Naive thymus-derived CD4-positive, alpha-beta T cell (primary cell): Measurements from ENCODE around the gene TTLL12. TPM values are rescaled to one million over a fixed set of nuclear protein-coding genes. Genes with fewer than 3 reads are reported as not detected.
A peak's percentile ranks its signal among the peaks of the same experiment; 100 is the strongest.

Source experiments
- ATAC-seq: fragments of 150-1000 bp; cut with Tn5 transposase; 2 replicates; pipeline ENCODE4 v1.10.0; 2021; ENCODE audit warnings: mild to moderate bottlenecking, moderate library complexity
- CTCF ChIA-PET: fragments of 350-600 bp; sonication (Branson Sonifier 250); formaldehyde crosslinking; loops from one replicate; lab custom pipeline; 2021; ENCODE audit warnings: antibody characterized with exemption; lab: Charles Lee
- POLR2A ChIA-PET: fragments of 350-600 bp; sonication (Branson Sonifier 250); formaldehyde crosslinking; loops from one replicate; lab custom pipeline; 2021; ENCODE audit warnings: antibody characterized with exemption, inconsistent platforms; lab: Charles Lee
- DNase-seq, 9 donors: peaks; one replicate each; pipeline versions ENCODE4 v3.0.0 to v3.0.0-alpha.2; 2020 to 2022; ENCODE audit warnings: mixed read lengths in 1 of 9
- H3K27ac ChIP-seq: one replicate; pipeline ENCODE4 v1.7.0; 2013; ENCODE audit warnings: mild to moderate bottlenecking, low read depth, low read length, moderate library complexity
- H3K27me3 ChIP-seq, 2 donors: one replicate each; pipeline ENCODE4 v1.7.0; 2013; ENCODE audit warnings: low read length in 2 of 2, mild to moderate bottlenecking in 2 of 2, moderate library complexity in 2 of 2; ENCODE audit not compliant: control insufficient read depth in 2 of 2, insufficient read depth in 2 of 2
- H3K36me3 ChIP-seq, 3 experiments: 1 replicate in 2 of 3; 2 replicates in 1 of 3; pipeline ENCODE4 v1.7.0; 2013; ENCODE audit warnings: low read length in 3 of 3, mild to moderate bottlenecking in 3 of 3, moderate library complexity in 1 of 3; ENCODE audit not compliant: insufficient read depth in 3 of 3, control insufficient read depth in 2 of 3
- H3K4me1 ChIP-seq, 2 donors: one replicate each; pipeline ENCODE4 v1.7.0; 2013; ENCODE audit warnings: low read length in 2 of 2, mild to moderate bottlenecking in 2 of 2, moderate library complexity in 1 of 2; ENCODE audit not compliant: control insufficient read depth in 2 of 2, insufficient read depth in 2 of 2
- H3K4me3 ChIP-seq: 2 replicates; pipeline ENCODE4 v1.7.0; 2013; ENCODE audit warnings: mild to moderate bottlenecking, low read length
- H3K9me3 ChIP-seq, 3 experiments: 1 replicate in 2 of 3; 2 replicates in 1 of 3; pipeline ENCODE4 v1.7.0; 2013; ENCODE audit warnings: low read length in 3 of 3; ENCODE audit not compliant: control insufficient read depth in 2 of 3
- H3K27ac Mint-ChIP-seq, 9 donors: one replicate each; pipeline ENCODE4 v1.8.0; 2020 to 2022; ENCODE audit warnings: mixed read lengths in 9 of 9, mild to moderate bottlenecking in 8 of 9, moderate library complexity in 5 of 9, inconsistent platforms in 2 of 9
- H3K27me3 Mint-ChIP-seq, 5 donors: one replicate each; pipeline ENCODE4 v1.8.0; 2021 to 2022; ENCODE audit warnings: mixed read lengths in 5 of 5, mild to moderate bottlenecking in 1 of 5
- H3K36me3 Mint-ChIP-seq, 5 donors: one replicate each; pipeline ENCODE4 v1.8.0; 2020 to 2022; ENCODE audit warnings: mixed read lengths in 5 of 5, mild to moderate bottlenecking in 3 of 5, inconsistent platforms in 1 of 5
- H3K4me1 Mint-ChIP-seq, 7 donors: one replicate each; pipeline ENCODE4 v1.8.0; 2020 to 2022; ENCODE audit warnings: mixed read lengths in 7 of 7, mild to moderate bottlenecking in 3 of 7, inconsistent platforms in 1 of 7
- H3K4me3 Mint-ChIP-seq, 10 donors: one replicate each; pipeline ENCODE4 v1.8.0; 2020 to 2022; ENCODE audit warnings: mild to moderate bottlenecking in 10 of 10, mixed read lengths in 10 of 10, moderate library complexity in 6 of 10, inconsistent platforms in 2 of 10
- H3K9me3 Mint-ChIP-seq, 11 donors: one replicate each; pipeline ENCODE4 v1.8.0; 2020 to 2022; ENCODE audit warnings: mixed read lengths in 11 of 11, mild to moderate bottlenecking in 4 of 11, inconsistent platforms in 1 of 11, moderate library complexity in 1 of 11
- intact Hi-C, 2 donors: fragments of 100-400 bp; cut with micrococcal nuclease; formaldehyde crosslinking; loops; one replicate each; pipeline ENCODE4 v1.15.1; 2023
- polyA plus RNA-seq, 2 donors: library from polyadenylated mRNA; unstranded; fragments of 300-500 nt; fragmentation: Illumina TruSeq; gene quantifications; one replicate each; pipeline ENCODE4 v1.2.3, GENCODE V29; 2021
- total RNA-seq, 6 experiments: library from RNA in 5 of 6; stranded (reverse) in 5 of 6; gene quantifications; 1 replicate in 5 of 6; 2 replicates in 1 of 6; pipeline ENCODE4 v1.2.3 and lab custom pipeline; 2021 to 2026

The TTLL12 gene
- total and polyA plus RNA-seq, 7 experiments from 2014 or later, result 15.6 to 43.7 (median 28.2) TPM

DNA sequence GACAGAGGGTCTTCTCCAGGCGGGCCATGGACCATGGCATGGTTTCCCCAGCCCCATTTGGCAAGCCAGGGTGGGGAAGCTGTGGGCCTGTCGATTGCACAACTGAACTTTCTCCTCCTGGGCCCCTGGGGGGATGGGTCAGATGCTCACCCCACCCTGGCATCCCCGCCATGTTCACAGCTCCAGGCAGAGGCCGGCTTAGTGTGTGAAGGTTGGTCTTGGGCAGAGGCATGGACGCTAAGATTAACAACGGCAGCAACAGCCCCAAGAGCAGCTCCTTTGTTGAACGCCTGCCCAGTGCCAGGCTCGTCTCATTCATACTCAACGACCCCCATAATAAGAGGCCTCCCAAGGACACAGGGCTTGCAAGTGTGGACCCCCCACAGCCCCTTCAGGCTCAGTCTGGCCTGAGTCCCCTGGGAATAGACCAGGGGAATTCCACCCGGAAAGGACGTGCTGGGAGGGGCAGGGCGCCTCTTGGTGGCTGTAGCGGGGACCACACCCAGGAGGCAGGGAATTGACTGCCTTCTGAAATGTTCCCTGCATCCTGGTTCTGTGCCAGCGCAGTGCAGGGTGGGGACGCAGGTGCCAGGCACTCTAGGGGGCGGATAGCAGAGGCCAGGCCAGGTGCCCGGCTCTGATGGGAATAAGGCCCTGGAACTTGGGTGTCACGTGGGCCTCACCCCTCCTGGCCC lies 27.3 kb downstream of the TTLL12 start:
- H3K4me1 Mint-ChIP-seq, result peaks cover 0 to 24% (median 13%) of the 10 kb centered on the region in 7 donors
- H3K36me3 Mint-ChIP-seq, result peaks cover 0 to 4% (median 3%) of the 10 kb centered on the region in 5 donors
- H3K9me3 Mint-ChIP-seq, result no peaks in the 10 kb centered on the region
- H3K27ac Mint-ChIP-seq, result no peak overlapping the region
- no peaks in the 10 kb centered on the region for H3K27me3 Mint-ChIP-seq
- DNase-seq (no peak), ATAC-seq (no peak)
- ChIA-PET CTCF (no interaction called here), POLR2A (no interaction called here)
- intact Hi-C loops, result no loop called here
- Histone ChIP-seq H3K27ac (no peak overlapping the region), H3K27me3 (no peaks in the 10 kb centered on the region), H3K36me3 (peaks cover 0 to 42% (median 4%) of the 10 kb centered on the region in 3 experiments), H3K4me3 (no peak overlapping the region), H3K9me3 (no peaks in the 10 kb centered on the region), H3K4me1 (no peaks in the 10 kb centered on the region)
- H3K4me3 Mint-ChIP-seq, result no peak overlapping the region

DNA sequence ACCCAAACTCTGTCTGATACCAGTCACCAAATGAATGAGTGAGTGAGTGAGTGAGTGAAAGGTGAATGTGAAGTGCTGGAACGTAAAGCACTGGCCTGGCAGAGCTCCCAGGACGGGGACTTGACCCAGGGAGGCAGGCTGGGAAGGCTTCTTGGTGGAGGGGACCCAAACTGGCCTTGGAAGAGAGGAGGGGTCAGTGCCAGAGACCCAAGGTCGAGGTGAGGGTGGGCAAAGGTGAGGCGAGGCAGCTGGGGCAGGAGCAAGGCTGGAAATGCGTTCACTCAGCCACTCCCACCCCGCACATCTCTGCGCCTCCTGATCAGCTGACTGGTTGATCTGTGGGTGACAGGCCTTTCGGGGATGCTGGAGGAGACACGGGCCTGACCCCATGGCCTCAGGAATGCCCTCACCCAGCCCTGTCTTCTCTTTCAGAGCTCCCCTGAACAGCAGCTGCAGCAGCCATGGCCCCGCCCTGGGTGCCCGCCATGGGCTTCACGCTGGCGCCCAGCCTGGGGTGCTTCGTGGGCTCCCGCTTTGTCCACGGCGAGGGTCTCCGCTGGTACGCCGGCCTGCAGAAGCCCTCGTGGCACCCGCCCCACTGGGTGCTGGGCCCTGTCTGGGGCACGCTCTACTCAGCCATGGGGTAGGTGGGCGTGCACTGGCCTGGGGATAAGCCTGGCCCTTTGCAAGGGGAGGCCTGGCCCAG lies 28.0 kb downstream of the TTLL12 start:
- H3K27me3 Mint-ChIP-seq, result no peaks in the 10 kb centered on the region
- no peak for DNase-seq
- ChIA-PET CTCF (interaction anchor here (0.6 kb wide), 1 partner anchor 1191 kb away, joined by 3 read pairs; no protein-coding TSS in a partner anchor), POLR2A (interaction anchor here (1.0 kb wide), 1 partner anchor 22 kb away, joined by 3 read pairs; no protein-coding TSS in a partner anchor)
- no peaks in the 10 kb centered on the region for H3K4me1 ChIP-seq
- no peaks in the 10 kb centered on the region for H3K9me3 ChIP-seq
- no peak overlapping the region for H3K4me3 Mint-ChIP-seq
- no peak overlapping the region for H3K4me3 ChIP-seq
- peaks cover 0 to 4% (median 2%) of the 10 kb centered on the region in 5 donors for H3K36me3 Mint-ChIP-seq
- ATAC-seq, result no peak
- H3K36me3 ChIP-seq, result peaks cover 0 to 42% (median 4%) of the 10 kb centered on the region in 3 experiments
- intact Hi-C loops, result no loop called here
- no peaks in the 10 kb centered on the region for H3K9me3 Mint-ChIP-seq
- no peaks in the 10 kb centered on the region for H3K27me3 ChIP-seq
- peak overlapping the region in 5 of 9 donors; percentile 7 to 78 (median 22) for H3K27ac Mint-ChIP-seq
- no peak overlapping the region for H3K27ac ChIP-seq
- peaks cover 0 to 23% (median 9%) of the 10 kb centered on the region in 7 donors for H3K4me1 Mint-ChIP-seq

DNA sequence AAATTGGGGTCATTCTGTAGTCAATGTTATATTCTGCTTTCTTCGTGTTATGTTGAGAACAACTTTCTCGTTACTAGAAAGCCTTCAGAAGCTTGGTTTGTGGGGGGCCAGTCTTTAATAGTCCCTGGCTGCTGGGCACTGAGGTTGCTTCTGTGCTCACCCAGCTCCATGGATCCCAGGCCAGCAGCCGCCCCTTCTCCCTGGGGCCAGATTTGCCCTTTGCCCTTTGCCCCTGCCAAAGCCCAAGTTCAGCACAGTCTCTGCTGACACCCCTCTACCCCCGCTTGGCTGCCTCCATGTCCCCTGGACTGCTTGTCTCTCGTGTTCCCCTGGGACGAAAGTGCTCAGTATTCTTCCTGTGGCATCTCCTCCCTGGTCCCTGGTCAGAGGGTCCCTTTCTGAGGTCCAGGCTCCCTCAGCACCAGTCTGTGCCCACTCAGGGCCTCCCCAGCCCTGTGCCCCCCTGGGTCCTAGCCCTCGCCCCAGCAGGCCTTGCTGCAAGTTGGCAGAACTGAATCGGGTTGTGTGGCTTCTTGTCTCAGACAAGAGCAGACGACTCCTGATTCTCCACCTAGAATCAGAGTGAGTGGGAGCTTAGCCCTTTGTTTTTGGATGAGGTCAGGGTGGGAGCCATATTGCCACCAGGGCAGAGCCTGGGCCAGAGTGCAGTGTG lies 28.9 kb downstream of the TTLL12 start:
- intact Hi-C loops, result no loop called here
- Histone ChIP-seq H3K4me3 (no peak overlapping the region), H3K27ac (no peak overlapping the region), H3K36me3 (peaks cover 0 to 41% (median 4%) of the 10 kb centered on the region in 3 experiments), H3K27me3 (no peaks in the 10 kb centered on the region), H3K4me1 (peaks cover under 1% of the 10 kb centered on the region in 2 donors), H3K9me3 (no peaks in the 10 kb centered on the region)
- Mint-ChIP-seq H3K4me3 (no peak overlapping the region), H3K9me3 (no peaks in the 10 kb centered on the region), H3K27ac (peak overlapping the region in 3 of 9 donors; percentile 22 to 78 (median 60)), H3K4me1 (peaks cover 1 to 24% (median 9%) of the 10 kb centered on the region in 7 donors), H3K36me3 (peaks cover 0 to 4% (median 2%) of the 10 kb centered on the region in 5 donors), H3K27me3 (no peaks in the 10 kb centered on the region)
- ChIA-PET CTCF (interaction anchor here (0.6 kb wide), 1 partner anchor 1190 kb away, joined by 3 read pairs; no protein-coding TSS in a partner anchor), POLR2A (interaction anchor here (1.0 kb wide), 1 partner anchor 23 kb away, joined by 3 read pairs; no protein-coding TSS in a partner anchor)
- DNase-seq (no peak), ATAC-seq (no peak)

DNA sequence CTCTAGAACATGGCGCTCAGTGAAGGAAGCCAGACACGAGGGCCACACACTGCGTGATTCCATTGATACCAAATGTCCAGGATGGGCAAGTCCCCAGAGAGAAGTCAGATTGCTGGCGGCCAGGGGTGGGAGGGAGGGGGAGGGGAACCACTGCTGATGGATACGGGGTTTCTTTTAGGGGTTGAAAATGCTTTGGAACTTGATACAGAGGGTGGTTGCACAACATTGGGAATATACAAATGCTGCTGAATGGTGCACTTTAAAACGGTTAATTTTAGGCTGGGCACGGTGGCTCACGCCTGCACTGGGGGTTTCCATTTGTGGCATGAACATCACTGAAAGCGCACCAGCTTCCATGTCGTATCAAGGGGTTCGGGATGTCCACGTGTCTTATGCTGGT lies 30.5 kb downstream of the TTLL12 start:
- H3K4me3 ChIP-seq, result no peak overlapping the region
- intact Hi-C loops, result no loop called here
- peaks cover 0 to 4% (median 2%) of the 10 kb centered on the region in 5 donors for H3K36me3 Mint-ChIP-seq
- H3K4me3 Mint-ChIP-seq, result peak overlapping the region in 1 of 10 donors; percentile 63
- ATAC-seq (no peak), DNase-seq (no peak)
- POLR2A ChIA-PET, result no interaction called here
- H3K9me3 ChIP-seq, result no peaks in the 10 kb centered on the region
- peak overlapping the region in 2 of 9 donors; percentile 25 to 65 for H3K27ac Mint-ChIP-seq
- peaks cover 8 to 32% (median 8%) of the 10 kb centered on the region in 7 donors for H3K4me1 Mint-ChIP-seq
- no peak overlapping the region for H3K27ac ChIP-seq
- H3K4me1 ChIP-seq, result peaks cover 5 to 7% of the 10 kb centered on the region in 2 donors
- H3K27me3 ChIP-seq, result no peaks in the 10 kb centered on the region
- H3K9me3 Mint-ChIP-seq, result no peaks in the 10 kb centered on the region
- peaks cover 0 to 38% (median 4%) of the 10 kb centered on the region in 3 experiments for H3K36me3 ChIP-seq
- CTCF ChIA-PET, result no interaction called here
- no peaks in the 10 kb centered on the region for H3K27me3 Mint-ChIP-seq

DNA sequence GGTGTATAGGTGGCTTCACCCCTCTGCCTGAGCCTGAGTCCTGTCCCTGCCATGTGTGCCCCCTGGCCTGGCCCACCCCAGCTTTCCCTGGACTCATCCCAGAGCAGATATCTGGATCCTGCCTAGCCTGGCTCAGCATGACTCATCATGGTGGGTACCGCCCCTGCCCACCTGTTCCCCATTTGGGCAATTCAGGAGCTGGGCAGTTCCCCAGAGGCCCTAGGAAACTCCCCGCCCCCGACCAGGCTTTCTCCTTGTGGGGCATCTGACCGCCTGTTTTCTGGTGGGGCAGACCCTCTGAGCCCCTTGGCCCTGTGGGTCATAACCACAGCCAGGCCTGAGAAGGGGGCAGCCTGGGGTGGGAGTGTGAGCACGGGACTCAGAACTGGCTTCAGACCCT lies 31.1 kb downstream of the TTLL12 start:
- H3K27me3 ChIP-seq, result no peaks in the 10 kb centered on the region
- DNase-seq (no peak), ATAC-seq (no peak)
- H3K4me1 Mint-ChIP-seq, result peaks cover 8 to 35% (median 13%) of the 10 kb centered on the region in 7 donors
- no peaks in the 10 kb centered on the region for H3K27me3 Mint-ChIP-seq
- peak overlapping the region in 1 of 10 donors; percentile 63 for H3K4me3 Mint-ChIP-seq
- H3K27ac ChIP-seq, result no peak overlapping the region
- intact Hi-C loops, result no loop called here
- H3K9me3 ChIP-seq, result no peaks in the 10 kb centered on the region
- no peak overlapping the region for H3K4me3 ChIP-seq
- no peaks in the 10 kb centered on the region for H3K9me3 Mint-ChIP-seq
- H3K36me3 Mint-ChIP-seq, result peaks cover 0 to 4% (median 2%) of the 10 kb centered on the region in 5 donors
- peaks cover 0 to 33% (median 4%) of the 10 kb centered on the region in 3 experiments for H3K36me3 ChIP-seq
- H3K4me1 ChIP-seq, result peaks cover 5 to 10% of the 10 kb centered on the region in 2 donors
- no peak overlapping the region for H3K27ac Mint-ChIP-seq
- ChIA-PET CTCF (no interaction called here), POLR2A (no interaction called here)

DNA sequence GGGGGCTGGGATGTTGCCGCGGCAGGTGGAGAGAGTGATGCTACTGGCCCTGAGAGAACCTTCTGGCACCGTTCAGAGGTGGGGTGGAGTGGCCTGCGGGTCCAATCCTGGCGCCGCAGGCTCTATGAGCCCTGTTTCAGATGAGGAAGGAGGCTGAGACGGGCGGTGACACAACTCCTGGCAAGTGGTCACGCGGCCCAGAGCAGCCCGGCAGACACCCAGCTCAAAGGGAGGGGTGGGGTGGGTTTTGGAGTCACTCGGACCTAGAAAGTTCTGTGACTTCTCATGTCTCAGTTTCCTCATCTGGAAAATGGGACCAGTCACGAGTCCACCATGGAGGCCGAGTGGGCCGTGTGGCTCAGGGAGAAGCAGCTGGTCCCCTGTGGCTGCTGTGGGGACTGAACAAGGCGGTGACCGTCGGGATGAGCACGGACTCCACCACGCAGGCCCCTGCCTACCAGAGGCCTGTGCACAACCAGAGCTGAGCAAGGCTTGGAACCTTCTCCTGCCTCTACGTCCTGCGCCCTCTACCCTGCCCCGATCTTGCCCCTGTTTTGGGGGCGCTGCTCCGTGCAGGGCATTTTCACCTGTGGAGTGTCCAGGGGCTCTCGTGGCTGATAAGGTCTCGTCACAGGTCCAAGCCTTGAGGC lies 31.9 kb downstream of the TTLL12 start:
- POLR2A ChIA-PET, result no interaction called here
- CTCF ChIA-PET, result no interaction called here
- ATAC-seq, result peak; percentile 46

More for the DNA sequence above, 31.9 kb downstream of the TTLL12 start:
- Histone ChIP-seq H3K4me3 (no peak overlapping the region), H3K27ac (no peak overlapping the region), H3K4me1 (peaks cover 5 to 13% of the 10 kb centered on the region in 2 donors), H3K9me3 (no peaks in the 10 kb centered on the region), H3K27me3 (no peaks in the 10 kb centered on the region), H3K36me3 (peaks cover 0 to 25% (median 0%) of the 10 kb centered on the region in 3 experiments)
- peak overlapping the region in 2 of 10 donors; percentile 9 to 11 for H3K4me3 Mint-ChIP-seq
- no peak for DNase-seq
- peaks cover 4 to 39% (median 15%) of the 10 kb centered on the region in 7 donors for H3K4me1 Mint-ChIP-seq
- no peaks in the 10 kb centered on the region for H3K9me3 Mint-ChIP-seq
- H3K27me3 Mint-ChIP-seq, result no peaks in the 10 kb centered on the region
- H3K27ac Mint-ChIP-seq, result peak overlapping the region in 2 of 9 donors; percentile 26 to 48
- intact Hi-C loops, result no loop called here
- peaks cover 0 to 2% (median 0%) of the 10 kb centered on the region in 5 donors for H3K36me3 Mint-ChIP-seq
